SK-N-SH treated with all-trans-retinoic acid at 6 μM for 48 hours (cell line): Measurements from ENCODE around the gene THADA.

ENCODE experiments used
- ATAC-seq: fragments of 200-7000 bp; cut with Tn5 transposase; 3 replicates; pipeline ENCODE4 v1.9.1; 2020; ENCODE audit warnings: mild to moderate bottlenecking, moderate library complexity
- ARNTL ChIP-seq: fragments of 450-650 bp; formaldehyde crosslinking; IDR thresholded peaks from 2 replicates; pipeline ENCODE4 v1.5.0; 2020; ENCODE audit warnings: low read depth, mild to moderate bottlenecking, moderate library complexity, borderline replicate concordance
- CSDC2 ChIP-seq: fragments of 250-450 bp; sonication (Bioruptor Pico); IDR thresholded peaks from 2 replicates; pipeline ENCODE4 v1.5.0; 2020; ENCODE audit warnings: mild to moderate bottlenecking, moderate library complexity
- GLIS3 ChIP-seq: fragments of 250-450 bp; sonication (Bioruptor Pico); IDR thresholded peaks from 2 replicates; pipeline ENCODE4 v1.5.0; 2020; ENCODE audit warnings: mild to moderate bottlenecking, moderate library complexity
- ISL1 ChIP-seq: fragments of 250-450 bp; sonication (Bioruptor Pico); IDR thresholded peaks from 2 replicates; pipeline ENCODE4 v2.1.2; 2022; ENCODE audit warnings: mild to moderate bottlenecking, moderate library complexity
- OSR1 ChIP-seq: fragments of 250-450 bp; sonication (Bioruptor Pico); IDR thresholded peaks from 2 replicates; pipeline ENCODE4 v1.8.0; 2022; ENCODE audit warnings: moderate library complexity, mild to moderate bottlenecking, inconsistent platforms
- PPARA ChIP-seq: fragments of 250-450 bp; sonication (Bioruptor Pico); IDR thresholded peaks from 2 replicates; pipeline ENCODE4 v1.5.0; 2020; ENCODE audit warnings: mild to moderate bottlenecking, borderline replicate concordance
- TCF4 ChIP-seq: fragments of 250-450 bp; sonication (Bioruptor Pico); IDR thresholded peaks from 2 replicates; pipeline ENCODE4 v1.8.0; 2021; ENCODE audit warnings: mild to moderate bottlenecking, moderate library complexity, borderline replicate concordance
- TOX ChIP-seq: fragments of 250-450 bp; sonication (Bioruptor Pico); IDR thresholded peaks from 2 replicates; pipeline ENCODE4 v1.8.0; 2021; ENCODE audit warnings: mild to moderate bottlenecking, moderate library complexity, borderline replicate concordance
- ZC3H10 ChIP-seq: fragments of 250-450 bp; sonication (Bioruptor Pico); IDR thresholded peaks from 2 replicates; pipeline ENCODE4 v1.5.1; 2021; ENCODE audit warnings: mild to moderate bottlenecking, moderate library complexity
- ZFP3 ChIP-seq: fragments of 250-450 bp; sonication (Bioruptor Pico); IDR thresholded peaks from 2 replicates; pipeline ENCODE4 v1.5.0; 2020; ENCODE audit warnings: mild to moderate bottlenecking, moderate library complexity
- ZNF565 ChIP-seq: fragments of 450-650 bp; formaldehyde crosslinking; conservative IDR thresholded peaks from 2 replicates; pipeline ENCODE4 v1.5.0; 2020; ENCODE audit warnings: low read depth, mild to moderate bottlenecking, moderate library complexity
- ZNF70 ChIP-seq: fragments of 450-650 bp; formaldehyde crosslinking; IDR thresholded peaks from 2 replicates; pipeline ENCODE4 v1.5.0; 2020; ENCODE audit warnings: mild to moderate bottlenecking, moderate library complexity
- ZNF8 ChIP-seq: fragments of 450-650 bp; formaldehyde crosslinking; IDR thresholded peaks from 2 replicates; pipeline ENCODE4 v1.5.0; 2020; ENCODE audit warnings: mild to moderate bottlenecking, moderate library complexity
- TF ChIP-seq, protein P1 (sequence below): fragments of 250-450 bp; sonication (Bioruptor Pico); IDR thresholded peaks from 2 replicates; pipeline ENCODE4 v1.5.1; 2020; ENCODE audit warnings: low read depth, mild to moderate bottlenecking, moderate library complexity
- TF ChIP-seq, protein P2 (sequence below): fragments of 250-450 bp; sonication (Bioruptor Pico); IDR thresholded peaks from 2 replicates; pipeline ENCODE4 v1.5.1; 2021; ENCODE audit warnings: mild to moderate bottlenecking, moderate library complexity
- TF ChIP-seq, protein P3 (sequence below): fragments of 250-450 bp; sonication (Bioruptor Pico); IDR thresholded peaks from 2 replicates; pipeline ENCODE4 v1.5.0; 2020; ENCODE audit warnings: mild to moderate bottlenecking, moderate library complexity
- TF ChIP-seq, protein P4 (sequence below): fragments of 250-450 bp; sonication (Bioruptor Pico); IDR thresholded peaks from 2 replicates; pipeline ENCODE4 v1.8.0; 2021; ENCODE audit warnings: low read depth, mild to moderate bottlenecking, moderate library complexity, borderline replicate concordance

Gene THADA

DNA sequence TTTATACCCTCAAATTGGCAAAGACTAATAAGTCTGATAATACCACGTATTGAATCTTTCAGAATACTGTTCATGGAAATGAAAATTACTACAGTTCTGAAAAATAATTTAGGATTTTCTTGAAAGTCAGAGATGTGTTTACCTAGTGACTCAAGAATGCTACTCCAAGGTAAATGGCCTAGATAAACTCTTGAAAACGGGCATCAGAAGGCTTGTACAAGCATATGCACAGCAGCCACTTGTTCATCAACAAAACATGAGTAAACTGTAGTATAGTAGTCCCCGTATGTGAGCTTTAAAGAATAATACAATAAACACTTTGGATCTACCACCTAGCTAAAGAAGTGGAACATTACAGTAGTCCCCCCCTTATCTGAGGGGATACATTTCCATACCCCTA, 157.5 kb downstream of the THADA start:
- peak; percentile 52; the same call in 2 of the 3 replicates for ATAC-seq
- TF ChIP-seq ZC3H10 (CRISPR knock-in tag), result no peak
- TF ChIP-seq TCF4, result no peak
- TF ChIP-seq, protein P1, sequence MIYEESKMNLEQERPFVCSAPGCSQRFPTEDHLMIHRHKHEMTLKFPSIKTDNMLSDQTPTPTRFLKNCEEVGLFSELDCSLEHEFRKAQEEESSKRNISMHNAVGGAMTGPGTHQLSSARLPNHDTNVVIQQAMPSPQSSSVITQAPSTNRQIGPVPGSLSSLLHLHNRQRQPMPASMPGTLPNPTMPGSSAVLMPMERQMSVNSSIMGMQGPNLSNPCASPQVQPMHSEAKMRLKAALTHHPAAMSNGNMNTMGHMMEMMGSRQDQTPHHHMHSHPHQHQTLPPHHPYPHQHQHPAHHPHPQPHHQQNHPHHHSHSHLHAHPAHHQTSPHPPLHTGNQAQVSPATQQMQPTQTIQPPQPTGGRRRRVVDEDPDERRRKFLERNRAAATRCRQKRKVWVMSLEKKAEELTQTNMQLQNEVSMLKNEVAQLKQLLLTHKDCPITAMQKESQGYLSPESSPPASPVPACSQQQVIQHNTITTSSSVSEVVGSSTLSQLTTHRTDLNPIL (CRISPR knock-in tag), result no peak
- TF ChIP-seq OSR1, result no peak
- TF ChIP-seq CSDC2, result no peak
- TF ChIP-seq, protein P2, sequence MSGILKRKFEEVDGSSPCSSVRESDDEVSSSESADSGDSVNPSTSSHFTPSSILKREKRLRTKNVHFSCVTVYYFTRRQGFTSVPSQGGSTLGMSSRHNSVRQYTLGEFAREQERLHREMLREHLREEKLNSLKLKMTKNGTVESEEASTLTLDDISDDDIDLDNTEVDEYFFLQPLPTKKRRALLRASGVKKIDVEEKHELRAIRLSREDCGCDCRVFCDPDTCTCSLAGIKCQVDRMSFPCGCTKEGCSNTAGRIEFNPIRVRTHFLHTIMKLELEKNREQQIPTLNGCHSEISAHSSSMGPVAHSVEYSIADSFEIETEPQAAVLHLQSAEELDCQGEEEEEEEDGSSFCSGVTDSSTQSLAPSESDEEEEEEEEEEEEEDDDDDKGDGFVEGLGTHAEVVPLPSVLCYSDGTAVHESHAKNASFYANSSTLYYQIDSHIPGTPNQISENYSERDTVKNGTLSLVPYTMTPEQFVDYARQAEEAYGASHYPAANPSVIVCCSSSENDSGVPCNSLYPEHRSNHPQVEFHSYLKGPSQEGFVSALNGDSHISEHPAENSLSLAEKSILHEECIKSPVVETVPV (CRISPR knock-in tag), result no peak
- no peak for TF ChIP-seq GLIS3 (CRISPR knock-in tag)
- no peak for TF ChIP-seq ARNTL (CRISPR knock-in tag)
- no peak for TF ChIP-seq ZNF8 (CRISPR knock-in tag)
- TF ChIP-seq PPARA (CRISPR knock-in tag), result no peak
- TF ChIP-seq ZFP3, result no peak

DNA sequence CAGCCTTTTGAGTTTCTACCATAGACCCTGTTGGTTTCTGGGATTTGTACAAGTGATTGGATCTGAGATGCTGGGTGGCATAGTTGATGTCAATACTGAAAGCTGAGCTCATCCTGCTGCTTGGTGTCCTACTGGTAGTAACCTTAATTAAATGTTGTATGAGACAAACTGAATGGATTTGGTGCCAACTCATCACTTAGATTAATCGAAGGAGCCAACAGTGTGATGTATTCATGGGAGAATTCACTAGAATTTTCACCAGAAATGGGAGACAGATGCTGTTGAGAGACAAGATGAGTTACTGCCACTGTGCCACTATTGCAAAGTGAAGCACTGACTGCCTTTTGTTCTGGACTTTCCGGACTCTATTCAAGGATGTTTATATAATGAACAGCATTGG, 158.5 kb downstream of the THADA start:
- peak; percentile 70 for TF ChIP-seq ISL1 (CRISPR knock-in tag)
- no peak for TF ChIP-seq TOX (CRISPR knock-in tag)
- 0 out of 2 replicates have a peak, but pooled peaks have one; percentile 19 for TF ChIP-seq ZFP3
- no peak for ATAC-seq

DNA sequence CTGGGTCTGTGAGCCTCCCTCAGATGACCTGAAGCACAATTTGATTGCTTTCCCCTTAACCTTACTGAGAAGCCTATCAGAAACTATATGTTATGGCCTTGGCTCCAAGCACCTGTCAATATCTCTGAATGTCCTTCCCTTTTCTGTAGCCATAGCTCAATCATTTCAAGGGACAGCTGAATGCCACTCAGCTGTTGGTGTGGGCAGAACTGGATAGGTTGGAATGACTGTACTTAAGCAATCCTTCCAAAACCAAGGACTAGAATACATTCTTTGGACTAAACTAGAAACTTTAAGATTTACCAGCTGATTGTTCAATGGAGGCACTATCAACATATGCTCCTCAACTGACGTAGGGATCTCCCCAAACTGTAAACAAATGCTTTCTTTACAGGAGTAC, 159.4 kb downstream of the THADA start:
- no peak for ATAC-seq
- TF ChIP-seq, protein P2 (CRISPR knock-in tag), result no peak
- TF ChIP-seq CSDC2, result no peak
- no peak for TF ChIP-seq ZNF565 (CRISPR knock-in tag)
- TF ChIP-seq, protein P1 (CRISPR knock-in tag), result no peak
- TF ChIP-seq, protein P3, sequence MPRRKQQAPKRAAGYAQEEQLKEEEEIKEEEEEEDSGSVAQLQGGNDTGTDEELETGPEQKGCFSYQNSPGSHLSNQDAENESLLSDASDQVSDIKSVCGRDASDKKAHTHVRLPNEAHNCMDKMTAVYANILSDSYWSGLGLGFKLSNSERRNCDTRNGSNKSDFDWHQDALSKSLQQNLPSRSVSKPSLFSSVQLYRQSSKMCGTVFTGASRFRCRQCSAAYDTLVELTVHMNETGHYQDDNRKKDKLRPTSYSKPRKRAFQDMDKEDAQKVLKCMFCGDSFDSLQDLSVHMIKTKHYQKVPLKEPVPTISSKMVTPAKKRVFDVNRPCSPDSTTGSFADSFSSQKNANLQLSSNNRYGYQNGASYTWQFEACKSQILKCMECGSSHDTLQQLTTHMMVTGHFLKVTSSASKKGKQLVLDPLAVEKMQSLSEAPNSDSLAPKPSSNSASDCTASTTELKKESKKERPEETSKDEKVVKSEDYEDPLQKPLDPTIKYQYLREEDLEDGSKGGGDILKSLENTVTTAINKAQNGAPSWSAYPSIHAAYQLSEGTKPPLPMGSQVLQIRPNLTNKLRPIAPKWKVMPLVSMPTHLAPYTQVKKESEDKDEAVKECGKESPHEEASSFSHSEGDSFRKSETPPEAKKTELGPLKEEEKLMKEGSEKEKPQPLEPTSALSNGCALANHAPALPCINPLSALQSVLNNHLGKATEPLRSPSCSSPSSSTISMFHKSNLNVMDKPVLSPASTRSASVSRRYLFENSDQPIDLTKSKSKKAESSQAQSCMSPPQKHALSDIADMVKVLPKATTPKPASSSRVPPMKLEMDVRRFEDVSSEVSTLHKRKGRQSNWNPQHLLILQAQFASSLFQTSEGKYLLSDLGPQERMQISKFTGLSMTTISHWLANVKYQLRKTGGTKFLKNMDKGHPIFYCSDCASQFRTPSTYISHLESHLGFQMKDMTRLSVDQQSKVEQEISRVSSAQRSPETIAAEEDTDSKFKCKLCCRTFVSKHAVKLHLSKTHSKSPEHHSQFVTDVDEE (CRISPR knock-in tag), result no peak
- no peak for TF ChIP-seq TOX (CRISPR knock-in tag)
- TF ChIP-seq, protein P4, sequence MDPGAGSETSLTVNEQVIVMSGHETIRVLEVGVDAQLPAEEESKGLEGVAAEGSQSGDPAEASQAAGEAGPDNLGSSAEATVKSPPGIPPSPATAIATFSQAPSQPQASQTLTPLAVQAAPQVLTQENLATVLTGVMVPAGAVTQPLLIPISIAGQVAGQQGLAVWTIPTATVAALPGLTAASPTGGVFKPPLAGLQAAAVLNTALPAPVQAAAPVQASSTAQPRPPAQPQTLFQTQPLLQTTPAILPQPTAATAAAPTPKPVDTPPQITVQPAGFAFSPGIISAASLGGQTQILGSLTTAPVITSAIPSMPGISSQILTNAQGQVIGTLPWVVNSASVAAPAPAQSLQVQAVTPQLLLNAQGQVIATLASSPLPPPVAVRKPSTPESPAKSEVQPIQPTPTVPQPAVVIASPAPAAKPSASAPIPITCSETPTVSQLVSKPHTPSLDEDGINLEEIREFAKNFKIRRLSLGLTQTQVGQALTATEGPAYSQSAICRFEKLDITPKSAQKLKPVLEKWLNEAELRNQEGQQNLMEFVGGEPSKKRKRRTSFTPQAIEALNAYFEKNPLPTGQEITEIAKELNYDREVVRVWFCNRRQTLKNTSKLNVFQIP, result no peak
- TF ChIP-seq ZC3H10 (CRISPR knock-in tag), result no peak
- TF ChIP-seq GLIS3 (CRISPR knock-in tag), result no peak

DNA sequence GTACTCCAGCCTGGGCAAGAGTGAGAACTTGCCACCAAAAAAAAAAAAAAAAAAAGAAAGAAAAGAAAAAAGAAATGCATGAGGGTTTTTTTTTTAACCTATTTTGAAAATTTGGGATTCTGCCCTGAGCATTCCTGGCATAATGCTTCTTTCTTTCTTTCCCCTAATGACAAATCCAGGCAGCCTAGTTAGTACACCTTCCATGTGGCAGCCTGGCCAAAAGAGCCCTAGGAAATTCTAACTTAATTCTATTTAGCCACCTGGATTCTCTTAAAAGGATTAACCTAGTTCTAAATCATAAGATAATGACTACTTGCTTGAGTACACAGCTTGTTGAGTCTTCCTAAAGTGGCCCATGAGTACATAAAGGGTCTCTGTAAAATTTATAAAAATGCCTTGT, 160.1 kb downstream of the THADA start:
- TF ChIP-seq TOX (CRISPR knock-in tag) (no peak), ZNF70 (CRISPR knock-in tag) (no peak)
- TF ChIP-seq, protein P4, result no peak
- TF ChIP-seq, protein P1 (CRISPR knock-in tag), result no peak

More for the DNA sequence above, 160.1 kb downstream of the THADA start:
- ATAC-seq, result no peak
